Gastrocnemius medialis (tissue), 4 donors: ENCODE data around the gene PSTPIP2.

Experiments
- CTCF ChIP-seq, 5 experiments: fragments of 450-650 bp in 3 of 5; fragments of 200-600 bp in 2 of 5; sonication (generic) in 2 of 5; IDR thresholded peaks in 4 of 5; conservative IDR thresholded peaks in 1 of 5; 1 replicate in 4 of 5; 2 replicates in 1 of 5; pipeline ENCODE4 v1.5.1; 2016 to 2019; ENCODE audit warnings: antibody characterized with exemption in 5 of 5, mild to moderate bottlenecking in 3 of 5, moderate library complexity in 3 of 5
- POLR2A ChIP-seq, 2 donors: fragments of 450-650 bp; IDR thresholded peaks; one replicate each; pipeline ENCODE4 v1.6.1; 2017; ENCODE audit warnings: antibody characterized with exemption in 2 of 2, mild to moderate bottlenecking in 2 of 2, moderate library complexity in 2 of 2

GRCh38 chr18:46060359-46060841 is 11.7 kb downstream of the PSTPIP2 start:
- no peak for TF ChIP-seq POLR2A (IDR thresholded peaks at IDR 0.05)
- TF ChIP-seq CTCF (IDR thresholded peaks at IDR 0.05 in 4 of 5, conservative IDR thresholded peaks at IDR 0.05 in 1 of 5), result no peak
